ENCODE measurements around the gene NETO1.

DNA sequence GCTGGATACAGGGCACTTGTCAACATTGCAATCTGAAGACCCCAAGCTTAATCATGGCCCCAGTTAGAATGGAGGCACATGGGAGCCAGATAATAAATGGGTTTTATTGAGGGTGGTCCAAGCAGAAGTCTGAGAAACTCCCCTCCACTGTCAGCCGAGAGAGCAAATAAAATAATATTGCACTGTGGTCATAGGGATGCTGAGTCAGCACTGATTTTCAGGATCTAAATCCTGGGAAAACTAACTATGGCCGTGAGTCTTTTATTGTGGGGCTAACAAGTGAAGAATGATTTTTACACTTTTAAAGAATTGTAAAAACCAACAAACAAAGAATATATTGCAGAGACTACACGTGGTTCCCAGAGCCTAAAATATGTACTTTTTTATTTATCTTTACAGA lies 31.1 kb upstream of the NETO1 start:
- TF ChIP-seq, protein P1, sequence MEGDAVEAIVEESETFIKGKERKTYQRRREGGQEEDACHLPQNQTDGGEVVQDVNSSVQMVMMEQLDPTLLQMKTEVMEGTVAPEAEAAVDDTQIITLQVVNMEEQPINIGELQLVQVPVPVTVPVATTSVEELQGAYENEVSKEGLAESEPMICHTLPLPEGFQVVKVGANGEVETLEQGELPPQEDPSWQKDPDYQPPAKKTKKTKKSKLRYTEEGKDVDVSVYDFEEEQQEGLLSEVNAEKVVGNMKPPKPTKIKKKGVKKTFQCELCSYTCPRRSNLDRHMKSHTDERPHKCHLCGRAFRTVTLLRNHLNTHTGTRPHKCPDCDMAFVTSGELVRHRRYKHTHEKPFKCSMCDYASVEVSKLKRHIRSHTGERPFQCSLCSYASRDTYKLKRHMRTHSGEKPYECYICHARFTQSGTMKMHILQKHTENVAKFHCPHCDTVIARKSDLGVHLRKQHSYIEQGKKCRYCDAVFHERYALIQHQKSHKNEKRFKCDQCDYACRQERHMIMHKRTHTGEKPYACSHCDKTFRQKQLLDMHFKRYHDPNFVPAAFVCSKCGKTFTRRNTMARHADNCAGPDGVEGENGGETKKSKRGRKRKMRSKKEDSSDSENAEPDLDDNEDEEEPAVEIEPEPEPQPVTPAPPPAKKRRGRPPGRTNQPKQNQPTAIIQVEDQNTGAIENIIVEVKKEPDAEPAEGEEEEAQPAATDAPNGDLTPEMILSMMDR (IDR thresholded peaks at IDR 0.05; ENCODE audit: low read depth, low read length, missing input control): no peak
- TF ChIP-seq, protein P2, sequence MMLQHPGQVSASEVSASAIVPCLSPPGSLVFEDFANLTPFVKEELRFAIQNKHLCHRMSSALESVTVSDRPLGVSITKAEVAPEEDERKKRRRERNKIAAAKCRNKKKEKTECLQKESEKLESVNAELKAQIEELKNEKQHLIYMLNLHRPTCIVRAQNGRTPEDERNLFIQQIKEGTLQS (IDR thresholded peaks at IDR 0.05): no peak
- TF ChIP-seq GABPA (IDR thresholded peaks at IDR 0.05 in 1 of 2, conservative IDR thresholded peaks at IDR 0.05 in 1 of 2) (no peak), EGR1 (IDR thresholded peaks at IDR 0.05; ENCODE audit: low read depth in 2 of 2) (no peak)
